Measurements from ENCODE around the gene TSPO2.

Gene TSPO2

GRCh38 chr6:41027799-41028560 lies 14.3 kb upstream of the TSPO2 start:
- peak; percentile 48 to 80 (median 54) for DNase-seq

GRCh38 chr6:41028561-41029412 lies 13.5 kb upstream of the TSPO2 start:
- DNase-seq, result peak in 1 of 5 donors; percentile 21

- no peak for DNase-seq
Observed at GRCh38 chr6:41032830-41033229, 9.4 kb upstream of the TSPO2 start.

GRCh38 chr6:41033776-41034175 lies 8.5 kb upstream of the TSPO2 start:
- DNase-seq, result no peak

GRCh38 chr6:41036186-41036585 lies 6.1 kb upstream of the TSPO2 start:
- no peak for DNase-seq

- DNase-seq, result no peak
Observed at GRCh38 chr6:41036601-41037000, 5.7 kb upstream of the TSPO2 start.

GRCh38 chr6:41037107-41037900 lies 5.0 kb upstream of the TSPO2 start:
- no peak for DNase-seq

GRCh38 chr6:41038205-41038604 lies 4.1 kb upstream of the TSPO2 start:
- DNase-seq, result no peak

- peak; percentile 17 to 49 (median 32) for DNase-seq
Observed at GRCh38 chr6:41039060-41039998, 2.9 kb upstream of the TSPO2 start, which contains the start of gene UNC5CL. Gene UNC5CL (minus strand): TSS chr6:41039221. CDS start chr6:41035074, 4,147 bp downstream.

- DNase-seq, result peak in 1 of 5 donors; percentile 8
Observed at GRCh38 chr6:41040101-41040939, 1.9 kb upstream of the TSPO2 start.

- DNase-seq, result no peak
Observed at GRCh38 chr6:41040940-41041536, 1.2 kb upstream of the TSPO2 start.

GRCh38 chr6:41043151-41043550 lies 884 bp downstream of the TSPO2 start:
- no peak for DNase-seq

GRCh38 chr6:41045664-41046063 lies 3.4 kb downstream of the TSPO2 start:
- no peak for DNase-seq

- no peak for DNase-seq
Observed at GRCh38 chr6:41046084-41046483, 3.8 kb downstream of the TSPO2 start.

GRCh38 chr6:41047306-41047705 lies 5.0 kb downstream of the TSPO2 start:
- DNase-seq, result no peak

GRCh38 chr6:41047745-41048732 lies 5.8 kb downstream of the TSPO2 start:
- no peak for DNase-seq

- DNase-seq, result no peak
Observed at GRCh38 chr6:41049521-41049920, 7.3 kb downstream of the TSPO2 start.

- DNase-seq, result no peak
Observed at GRCh38 chr6:41049955-41050354, 7.7 kb downstream of the TSPO2 start.

GRCh38 chr6:41050536-41050935 lies 8.3 kb downstream of the TSPO2 start:
- no peak for DNase-seq
